GM12878 (cell line): ENCODE data around the gene ZER1. TPM values are rescaled to one million over a fixed set of nuclear protein-coding genes. Genes with fewer than 3 reads are reported as not detected.

Source experiments
- ATAC-seq: fragments of 200-7000 bp; cut with Tn5 transposase; 3 replicates; pipeline ENCODE4 v1.9.1; 2020; ENCODE audit warnings: mild to moderate bottlenecking, moderate library complexity
- BruUV-seq: library from RNA; stranded (reverse); fragments of 400-500 nt; replicated peaks from 2 replicates; lab custom pipeline; 2021; lab: Mats Ljungman, UMichigan
- CTCF ChIA-PET: fragments of 300-600 bp; sonication (Branson Sonifier 250); formaldehyde crosslinking; extraction: SDS; loops from one replicate; lab custom pipeline; 2021; ENCODE audit warnings: inconsistent platforms; lab: Yijun Ruan, JAX
- POLR2A ChIA-PET: fragments of 350-600 bp; formaldehyde crosslinking; extraction: SDS; loops from one replicate; lab custom pipeline; 2021; ENCODE audit warnings: inconsistent platforms; lab: Charles Lee
- RAD21 ChIA-PET: fragments of 300-600 bp; sonication (Branson Sonifier 250); formaldehyde crosslinking; loops from one replicate; lab custom pipeline; 2023; ENCODE audit warnings: antibody characterized with exemption; ENCODE audit not compliant: unreplicated experiment; lab: Charles Lee
- SMC1A ChIA-PET: fragments of 300-600 bp; sonication (Branson Sonifier 250); formaldehyde crosslinking; loops from one replicate; lab custom pipeline; 2023; ENCODE audit not compliant: unreplicated experiment, uncharacterized antibody; lab: Charles Lee
- DNase-seq: peaks from one replicate; pipeline ENCODE4 v3.0.0-alpha.2; 2011; ENCODE audit warnings: low read depth, low spot score
- FAIRE-seq: peaks from 3 replicates; lab custom pipeline; 2011; peaks lifted over from hg19 to GRCh38; lab: Jason Lieb, UNC
- H2AFZ ChIP-seq: 2 replicates; pipeline ENCODE4 v1.6.0; 2011; ENCODE audit warnings: low read depth, low read length, control low read depth; ENCODE audit not compliant: control insufficient read depth
- H3K27ac ChIP-seq: 2 replicates; pipeline ENCODE4 v1.5.1; 2011; ENCODE audit warnings: control low read depth; ENCODE audit not compliant: control insufficient read depth, insufficient read depth
- H3K27me3 ChIP-seq, 2 experiments: replicated peaks in 1 of 2; 2 replicates each; pipeline versions ENCODE4 v1.6.0 to v1.6.1; 2011; ENCODE audit warnings: low read length in 1 of 2; ENCODE audit not compliant: control insufficient read depth in 2 of 2, insufficient read depth in 2 of 2
- H3K36me3 ChIP-seq, 2 experiments: 2 replicates each; pipeline ENCODE4 v1.5.1; 2011; ENCODE audit warnings: low read length in 1 of 2; ENCODE audit not compliant: control insufficient read depth in 2 of 2, insufficient read depth in 2 of 2
- H3K4me1 ChIP-seq: 2 replicates; pipeline ENCODE4 v1.6.1; 2011; ENCODE audit warnings: mild to moderate bottlenecking, low read length, moderate library complexity, mixed read lengths; ENCODE audit not compliant: control insufficient read depth, insufficient read depth
- H3K4me2 ChIP-seq: 2 replicates; pipeline ENCODE4 v1.6.0; 2011; ENCODE audit warnings: control low read depth; ENCODE audit not compliant: control insufficient read depth, insufficient read depth
- H3K4me3 ChIP-seq: fragments of 200-600 bp; sonication (generic); 2 replicates; pipeline ENCODE4 v1.5.1; 2016
- H3K79me2 ChIP-seq: 2 replicates; pipeline ENCODE4 v1.6.0; 2011; ENCODE audit warnings: low read length; ENCODE audit not compliant: control insufficient read depth, insufficient read depth
- H3K9ac ChIP-seq: 2 replicates; pipeline ENCODE4 v1.8.0; 2011; ENCODE audit warnings: low read length, control low read depth, mixed read lengths; ENCODE audit not compliant: control insufficient read depth, insufficient read depth
- H3K9me3 ChIP-seq: replicated peaks from 3 replicates; pipeline ENCODE4 v1.5.1; 2011; ENCODE audit warnings: mild to moderate bottlenecking, low read length; ENCODE audit not compliant: control insufficient read depth, insufficient read depth
- H4K20me1 ChIP-seq: 2 replicates; pipeline ENCODE4 v1.6.0; 2011; ENCODE audit not compliant: control insufficient read depth, insufficient read depth
- BMI1 ChIP-seq: fragments of 450-650 bp; IDR thresholded peaks from 2 replicates; pipeline ENCODE4 v1.6.1; 2016; ENCODE audit warnings: mild to moderate bottlenecking, moderate library complexity, borderline replicate concordance
- GATAD2B ChIP-seq: fragments of 450-650 bp; conservative IDR thresholded peaks from 2 replicates; pipeline ENCODE4 v1.6.1; 2017; ENCODE audit warnings: low read depth, mild to moderate bottlenecking, moderate library complexity
- HSF1 ChIP-seq: fragments of 150-350 bp; IDR thresholded peaks from 2 replicates; pipeline ENCODE4 v1.6.1; 2014; ENCODE audit warnings: mild to moderate bottlenecking, low read depth, low read length
- IKZF1 ChIP-seq: fragments of 450-650 bp; conservative IDR thresholded peaks from 2 replicates; pipeline ENCODE4 v1.6.1; 2017; ENCODE audit warnings: antibody characterized with exemption, mild to moderate bottlenecking
- PML ChIP-seq: IDR thresholded peaks from 2 replicates; pipeline ENCODE4 v1.6.1; 2012; ENCODE audit warnings: low read length, inconsistent platforms
- RBBP5 ChIP-seq: fragments of 200-600 bp; sonication (generic); conservative IDR thresholded peaks from 2 replicates; pipeline ENCODE4 v1.6.1; 2016
- RELA ChIP-seq: fragments of 450-650 bp; IDR thresholded peaks from 2 replicates; pipeline ENCODE4 v1.8.0; 2014; ENCODE audit warnings: borderline replicate concordance; ENCODE audit not compliant: partially characterized antibody
- SUZ12 ChIP-seq: fragments of 200-600 bp; sonication (generic); IDR thresholded peaks from one replicate; pipeline ENCODE4 v1.6.1; 2018; ENCODE audit warnings: antibody characterized with exemption, mild to moderate bottlenecking; ENCODE audit not compliant: unreplicated experiment
- YY1 ChIP-seq: IDR thresholded peaks from 2 replicates; pipeline ENCODE4 v1.6.1; 2011; ENCODE audit warnings: low read depth, mild to moderate bottlenecking, low read length
- WGBS: methylation state at CpG from one replicate; pipeline ENCODE4 v1.1.6; 2016; ENCODE audit warnings: low lambda C conversion rate; ENCODE audit not compliant: insufficient replicate concordance, insufficient coverage; ENCODE audit errors: missing lambda C conversion rate; 5-methylcytosine and 5-hydroxymethylcytosine counted together
- in situ Hi-C: fragments of 300-500 bp; cut with MboI; formaldehyde crosslinking; loops from 9 replicates; pipeline ENCODE4 v1.14.3; 2018; ENCODE audit warnings: mixed read lengths
- intact Hi-C: fragments of 100-400 bp; cut with micrococcal nuclease; formaldehyde crosslinking; loops from one replicate; pipeline ENCODE4 v1.14.2; 2022; ENCODE audit not compliant: unreplicated experiment
- polyA plus RNA-seq, 11 experiments: library from polyadenylated mRNA; depleted of rRNA in 4 of 11; unstranded in 6 of 11; stranded (reverse) in 5 of 11; fragments of >200 nt; fragmentation: Nextera tagmentation in 4 of 11; fragmentation: Illumina TruSeq in 1 of 11; extraction: Ambion mirVana in 4 of 11; extraction: Trizol in 1 of 11; gene quantifications; 1 replicate in 1 of 11; 2 replicates in 10 of 11; pipeline versions ENCODE4 v1.2.1 to v1.2.3, GENCODE V29; 2011 to 2016; ENCODE audit warnings: inconsistent platforms in 2 of 11, missing spikeins in 2 of 11, low read depth in 1 of 11
- total RNA-seq, 4 experiments: library from RNA; depleted of rRNA in 3 of 4; stranded (reverse); fragments of >200 nt in 3 of 4; fragmentation: Illumina TruSeq in 1 of 4; extraction: Trizol in 1 of 4; gene quantifications; 2 replicates each; pipeline versions ENCODE4 v1.2.1 to v1.2.3, GENCODE V29; 2013 to 2021
- TF ChIP-seq, protein P1 (sequence below): fragments of 450-650 bp; IDR thresholded peaks from 2 replicates; pipeline ENCODE4 v1.6.1; 2017; ENCODE audit warnings: antibody characterized with exemption, mild to moderate bottlenecking, moderate library complexity
- TF ChIP-seq, protein P2 (sequence below): fragments of 450-650 bp; IDR thresholded peaks from 2 replicates; pipeline ENCODE4 v1.6.1; 2014; ENCODE audit warnings: mild to moderate bottlenecking

The ZER1 gene
- total and polyA plus RNA-seq, 10 of the 15 experiments (the other 5 are each of a cell fraction or from before 2014, with no cell fraction given), result 0.32 to 16.9 (median 7.9) TPM

DNA sequence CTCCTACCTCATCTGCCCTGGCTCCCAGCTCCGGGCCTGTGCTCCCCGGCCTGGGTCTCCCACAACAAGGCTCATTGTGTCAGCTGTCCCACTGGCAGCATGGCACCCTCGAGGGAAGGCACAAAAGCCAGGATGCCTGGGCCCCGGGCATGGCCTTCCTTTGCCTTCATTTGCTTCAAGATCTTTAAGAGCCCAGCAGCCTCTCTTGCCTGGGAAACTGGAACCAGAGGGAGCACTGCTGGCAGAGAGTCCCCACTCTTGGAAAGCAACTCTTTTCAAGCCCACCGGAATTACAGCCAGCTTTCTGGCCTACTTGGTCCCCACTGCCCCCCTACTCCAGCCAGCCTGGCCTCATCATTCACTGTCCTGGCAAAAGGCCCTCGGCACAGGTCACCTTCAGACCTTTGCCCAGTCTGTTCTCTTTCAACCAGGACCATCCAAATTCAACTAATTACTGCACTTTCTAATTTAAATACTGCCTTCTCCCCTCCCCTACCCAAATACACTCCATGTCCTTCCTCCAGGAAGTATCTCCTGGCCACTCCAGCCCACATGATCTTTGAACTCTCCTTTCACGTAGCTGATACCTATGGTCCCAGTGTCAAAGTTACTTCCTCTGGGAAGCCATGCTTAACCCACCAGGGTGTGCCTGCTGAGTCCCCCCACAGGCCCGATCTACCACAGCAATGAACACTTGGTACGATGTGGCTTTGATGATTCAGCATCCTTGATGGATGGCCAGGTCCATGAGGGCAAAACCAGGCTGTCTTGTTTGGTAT, 8.9 kb downstream of the ZER1 start:
- Histone ChIP-seq H3K36me3 (no peaks in the 10 kb centered on the region), H3K4me1 (no peaks in the 10 kb centered on the region), H3K9ac (no peak overlapping the region), H3K27ac (no peak overlapping the region), H3K9me3 (no peaks in the 10 kb centered on the region)
- no peak for DNase-seq
- POLR2A ChIA-PET, result interaction anchor here (0.6 to 0.7 kb wide), 2 partner anchors 16 to 186 kb away, joined by 3 to 8 read pairs; no protein-coding TSS in a partner anchor
- TF ChIP-seq IKZF1, result no peak
- no peak for TF ChIP-seq RBBP5
- no peak for TF ChIP-seq HSF1
- TF ChIP-seq, protein P1, sequence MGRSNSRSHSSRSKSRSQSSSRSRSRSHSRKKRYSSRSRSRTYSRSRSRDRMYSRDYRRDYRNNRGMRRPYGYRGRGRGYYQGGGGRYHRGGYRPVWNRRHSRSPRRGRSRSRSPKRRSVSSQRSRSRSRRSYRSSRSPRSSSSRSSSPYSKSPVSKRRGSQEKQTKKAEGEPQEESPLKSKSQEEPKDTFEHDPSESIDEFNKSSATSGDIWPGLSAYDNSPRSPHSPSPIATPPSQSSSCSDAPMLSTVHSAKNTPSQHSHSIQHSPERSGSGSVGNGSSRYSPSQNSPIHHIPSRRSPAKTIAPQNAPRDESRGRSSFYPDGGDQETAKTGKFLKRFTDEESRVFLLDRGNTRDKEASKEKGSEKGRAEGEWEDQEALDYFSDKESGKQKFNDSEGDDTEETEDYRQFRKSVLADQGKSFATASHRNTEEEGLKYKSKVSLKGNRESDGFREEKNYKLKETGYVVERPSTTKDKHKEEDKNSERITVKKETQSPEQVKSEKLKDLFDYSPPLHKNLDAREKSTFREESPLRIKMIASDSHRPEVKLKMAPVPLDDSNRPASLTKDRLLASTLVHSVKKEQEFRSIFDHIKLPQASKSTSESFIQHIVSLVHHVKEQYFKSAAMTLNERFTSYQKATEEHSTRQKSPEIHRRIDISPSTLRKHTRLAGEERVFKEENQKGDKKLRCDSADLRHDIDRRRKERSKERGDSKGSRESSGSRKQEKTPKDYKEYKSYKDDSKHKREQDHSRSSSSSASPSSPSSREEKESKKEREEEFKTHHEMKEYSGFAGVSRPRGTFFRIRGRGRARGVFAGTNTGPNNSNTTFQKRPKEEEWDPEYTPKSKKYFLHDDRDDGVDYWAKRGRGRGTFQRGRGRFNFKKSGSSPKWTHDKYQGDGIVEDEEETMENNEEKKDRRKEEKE, result no peak
- TF ChIP-seq BMI1, result no peak
- TF ChIP-seq SUZ12, result no peak
- TF ChIP-seq PML, result no peak
- TF ChIP-seq YY1, result no peak
- TF ChIP-seq GATAD2B, result no peak
- TF ChIP-seq, protein P2, sequence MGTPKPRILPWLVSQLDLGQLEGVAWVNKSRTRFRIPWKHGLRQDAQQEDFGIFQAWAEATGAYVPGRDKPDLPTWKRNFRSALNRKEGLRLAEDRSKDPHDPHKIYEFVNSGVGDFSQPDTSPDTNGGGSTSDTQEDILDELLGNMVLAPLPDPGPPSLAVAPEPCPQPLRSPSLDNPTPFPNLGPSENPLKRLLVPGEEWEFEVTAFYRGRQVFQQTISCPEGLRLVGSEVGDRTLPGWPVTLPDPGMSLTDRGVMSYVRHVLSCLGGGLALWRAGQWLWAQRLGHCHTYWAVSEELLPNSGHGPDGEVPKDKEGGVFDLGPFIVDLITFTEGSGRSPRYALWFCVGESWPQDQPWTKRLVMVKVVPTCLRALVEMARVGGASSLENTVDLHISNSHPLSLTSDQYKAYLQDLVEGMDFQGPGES, result no peak
- TF ChIP-seq RELA, result no peak
- TF ChIP-seq, all 136 proteins: peak for 0
- RAD21 ChIA-PET, result no interaction called here
- intact Hi-C loops, result no loop called here
- no peak for ATAC-seq
- H3K79me2 ChIP-seq, result no peaks in the 10 kb centered on the region
- SMC1A ChIA-PET, result interaction anchor here (1.2 kb wide), 1 partner anchor 25 kb away, joined by 3 read pairs; no protein-coding TSS in a partner anchor
- no peaks in the 10 kb centered on the region for H3K27me3 ChIP-seq
- CTCF ChIA-PET, result interaction anchor here (0.8 kb wide), 1 partner anchor 19 kb away, joined by 4 read pairs; no protein-coding TSS in a partner anchor
- WGBS, result 79% methylated on average over 9 of the region's 9 CpGs
- no peak overlapping the region for H2AFZ ChIP-seq
- no peak overlapping the region for H3K4me3 ChIP-seq
- in situ Hi-C loops, result no loop called here
- H3K4me2 ChIP-seq, result no peak overlapping the region
- FAIRE-seq, result no peak
- no peaks in the 10 kb centered on the region for H4K20me1 ChIP-seq
- BruUV-seq, result no TSS peak
